CD4-positive, alpha-beta T cell treated with Interleukin-17A for 4 hours (primary cell): Measurements from ENCODE around the gene THBS4.
"Not testable (repeated sequence)": the region's sequence is repeated elsewhere in the genome, so short reads cannot be mapped to it uniquely, and the experiment has no call there.

ENCODE experiments used
- DNase-seq: peaks from one replicate; pipeline ENCODE4 v3.0.0-alpha.2; 2020; ENCODE audit warnings: mixed read lengths

Gene THBS4

GRCh38 chr5:80077051-80077714 is 42.0 kb downstream of the THBS4 start:
- DNase-seq: no peak

DNA sequence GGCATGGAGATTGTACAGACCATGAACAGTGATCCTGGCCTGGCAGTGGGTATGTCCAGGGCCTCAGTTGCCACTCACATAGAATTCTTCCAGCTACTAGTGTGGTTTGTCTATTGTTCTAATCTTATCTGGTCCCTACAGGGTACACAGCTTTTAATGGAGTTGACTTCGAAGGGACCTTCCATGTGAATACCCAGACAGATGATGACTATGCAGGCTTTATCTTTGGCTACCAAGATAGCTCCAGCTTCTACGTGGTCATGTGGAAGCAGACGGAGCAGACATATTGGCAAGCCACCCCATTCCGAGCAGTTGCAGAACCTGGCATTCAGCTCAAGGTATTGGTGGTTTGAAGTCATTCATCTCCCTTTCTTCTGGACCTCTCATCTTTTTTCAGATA is 43.8 kb downstream of the THBS4 start:
- no peak for DNase-seq

DNA sequence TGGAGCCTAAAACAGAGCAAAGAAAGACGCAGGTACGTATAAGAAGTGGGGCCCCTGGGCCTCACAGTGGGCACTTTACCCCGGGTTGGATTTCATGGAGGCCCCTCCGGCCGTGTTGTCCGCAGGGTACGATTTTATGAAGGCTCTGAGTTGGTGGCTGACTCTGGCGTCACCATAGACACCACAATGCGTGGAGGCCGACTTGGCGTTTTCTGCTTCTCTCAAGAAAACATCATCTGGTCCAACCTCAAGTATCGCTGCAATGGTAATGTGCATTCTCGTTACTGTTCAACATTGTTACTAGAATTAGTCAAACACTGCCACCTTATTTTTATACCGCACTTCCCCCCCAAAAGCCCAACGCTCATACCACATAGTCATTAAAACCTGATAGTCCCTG is 47.1 kb downstream of the THBS4 start:
- no peak for DNase-seq

DNA sequence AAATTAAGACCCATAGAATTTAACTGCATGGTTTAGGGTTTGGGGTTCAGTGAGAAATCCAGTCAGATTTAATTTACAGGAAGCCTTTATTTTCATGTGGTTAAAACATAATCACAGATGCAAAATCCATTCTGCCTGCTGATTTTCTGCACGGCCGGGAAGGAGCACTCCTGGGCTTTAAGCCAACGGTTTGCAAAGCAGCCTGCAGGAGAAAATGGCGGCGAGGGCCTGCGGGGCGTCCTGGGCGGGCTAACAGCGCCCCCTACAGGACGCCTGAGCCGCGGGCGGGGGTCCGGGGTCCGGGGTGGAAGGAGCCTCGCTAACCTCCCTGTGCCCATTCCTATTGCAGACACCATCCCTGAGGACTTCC is 47.6 kb downstream of the THBS4 start:
- DNase-seq: peak; percentile 69

DNA sequence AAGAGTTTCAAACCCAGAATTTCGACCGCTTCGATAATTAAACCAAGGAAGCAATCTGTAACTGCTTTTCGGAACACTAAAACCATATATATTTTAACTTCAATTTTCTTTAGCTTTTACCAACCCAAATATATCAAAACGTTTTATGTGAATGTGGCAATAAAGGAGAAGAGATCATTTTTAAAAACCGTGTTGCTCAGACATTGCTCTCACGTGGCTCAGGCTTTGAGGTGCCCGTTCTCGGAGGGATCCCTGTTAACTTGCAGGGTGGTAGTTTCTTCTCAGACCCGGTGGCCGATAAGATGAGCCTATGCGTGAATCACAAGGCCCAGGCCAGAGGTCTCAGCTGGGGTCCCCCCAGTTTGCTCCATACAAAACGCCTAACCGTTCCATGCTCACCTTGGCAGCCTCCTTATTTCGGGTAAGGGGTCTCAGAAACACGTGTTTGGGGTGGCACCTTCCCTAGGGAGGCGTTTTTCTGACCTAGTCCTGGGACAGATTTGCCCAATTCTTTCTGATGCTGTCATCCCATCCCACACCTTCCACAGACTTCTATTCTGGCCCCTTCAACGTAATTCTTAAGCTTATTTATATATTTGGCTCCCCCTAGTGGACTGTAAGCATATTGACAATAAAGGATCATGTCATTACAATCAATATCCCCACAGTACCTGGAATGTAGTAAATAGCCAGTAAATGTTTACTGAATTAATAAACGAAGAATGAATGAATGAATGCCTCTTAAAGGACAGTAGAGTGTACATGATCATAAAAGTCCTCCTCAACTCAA is 48.1 kb downstream of the THBS4 start:
- DNase-seq: peak; percentile 19

- no peak for DNase-seq
Observed at GRCh38 chr5:80090884-80091166, 55.7 kb downstream of the THBS4 start.

GRCh38 chr5:80091792-80092192 is 56.6 kb downstream of the THBS4 start:
- peak; percentile 37 for DNase-seq

- DNase-seq: peak; percentile 14
Observed at GRCh38 chr5:80092486-80093107, 57.4 kb downstream of the THBS4 start.

- DNase-seq: no peak
Observed at GRCh38 chr5:80093796-80094195, 58.6 kb downstream of the THBS4 start.

- DNase-seq: no peak
Observed at GRCh38 chr5:80094236-80094738, 59.1 kb downstream of the THBS4 start.

- peak; percentile 11 for DNase-seq
Observed at GRCh38 chr5:80097451-80097850, 62.3 kb downstream of the THBS4 start.

- no peak for DNase-seq
Observed at GRCh38 chr5:80101993-80102392, 66.8 kb downstream of the THBS4 start.

DNA sequence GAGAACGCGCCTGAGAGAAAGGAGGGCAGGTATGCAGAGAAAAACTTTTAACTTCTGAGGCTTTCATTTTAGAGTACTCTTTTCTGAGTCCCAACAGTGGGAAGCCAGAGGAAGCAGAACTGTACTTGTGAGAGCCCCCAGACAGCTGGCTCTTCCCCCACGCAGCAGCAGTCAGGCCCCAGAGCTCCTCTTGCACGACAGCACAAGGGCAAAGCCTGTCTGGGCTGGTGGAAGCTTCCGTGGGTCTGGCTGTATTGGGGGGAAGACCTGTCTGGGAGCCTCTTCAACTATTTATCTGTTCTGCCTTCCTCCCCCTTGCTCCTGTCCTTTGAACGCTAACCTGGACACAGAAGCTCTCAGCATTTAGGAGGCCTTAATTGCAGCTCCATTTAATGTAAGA is 68.2 kb downstream of the THBS4 start:
- DNase-seq: no peak

GRCh38 chr5:80105698-80106439 is 70.7 kb downstream of the THBS4 start:
- peak; percentile 43 for DNase-seq

DNA sequence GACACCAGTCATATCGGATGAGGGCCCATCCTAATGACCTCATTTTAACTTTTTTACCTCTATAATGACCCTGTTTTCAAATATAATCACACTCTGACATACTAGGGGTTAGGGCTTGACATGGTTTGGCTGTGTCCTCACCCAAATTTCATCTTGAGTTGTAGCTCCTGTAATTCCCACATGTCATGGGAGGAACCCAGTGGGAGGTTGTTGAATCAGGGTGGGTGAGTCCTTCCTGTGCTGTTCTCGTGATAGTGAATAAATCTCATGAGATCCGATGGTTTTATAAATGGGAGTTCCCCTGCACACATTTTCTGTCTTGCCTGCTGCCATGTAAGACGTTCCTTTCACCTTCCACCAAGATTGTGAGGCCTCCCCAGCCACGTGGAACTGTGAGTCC is 71.8 kb downstream of the THBS4 start:
- no peak for DNase-seq

DNA sequence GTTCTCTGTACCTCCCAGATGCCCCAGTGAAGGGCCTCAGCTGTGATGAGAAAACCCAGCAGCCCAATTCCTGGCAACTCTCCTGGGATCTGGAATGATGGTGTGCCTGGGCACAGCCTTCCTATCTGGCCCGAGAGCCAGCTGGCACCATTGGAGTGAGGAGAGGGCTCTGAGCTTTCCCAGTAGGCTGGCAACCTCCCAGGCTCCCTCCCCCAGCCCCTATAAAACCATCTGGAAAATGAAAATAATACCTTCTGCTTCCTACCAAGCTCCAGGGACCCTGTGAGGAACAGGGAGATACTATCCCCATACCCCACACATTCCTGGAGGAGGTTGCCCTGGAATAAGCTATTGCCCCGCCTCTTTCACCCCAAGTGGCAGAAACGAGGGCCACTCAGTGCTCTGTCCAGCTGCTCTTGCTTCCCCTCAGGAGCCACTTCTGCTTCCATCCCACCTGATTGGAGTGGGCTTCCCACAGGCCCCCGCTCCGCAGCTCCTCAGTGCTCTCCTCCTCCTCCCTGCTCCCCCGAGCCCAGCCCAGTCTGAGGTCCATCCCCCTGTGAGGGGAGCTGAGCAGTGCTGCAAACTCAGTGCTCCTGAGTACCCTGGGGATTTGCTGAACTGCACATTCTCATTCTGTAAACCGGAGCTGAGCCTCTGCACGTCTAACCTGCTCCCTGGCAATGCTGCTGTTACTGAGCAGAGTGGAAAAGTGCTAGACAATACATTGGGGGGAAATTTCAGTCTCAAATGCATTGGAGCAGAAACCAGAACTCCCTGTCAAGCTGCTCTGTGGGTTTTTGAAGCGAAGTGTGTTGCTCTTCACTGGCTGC is 74.7 kb downstream of the THBS4 start:
- no peak for DNase-seq

- DNase-seq: not testable (repeated sequence)
Observed at GRCh38 chr5:80111376-80111990, 76.3 kb downstream of the THBS4 start.

DNA sequence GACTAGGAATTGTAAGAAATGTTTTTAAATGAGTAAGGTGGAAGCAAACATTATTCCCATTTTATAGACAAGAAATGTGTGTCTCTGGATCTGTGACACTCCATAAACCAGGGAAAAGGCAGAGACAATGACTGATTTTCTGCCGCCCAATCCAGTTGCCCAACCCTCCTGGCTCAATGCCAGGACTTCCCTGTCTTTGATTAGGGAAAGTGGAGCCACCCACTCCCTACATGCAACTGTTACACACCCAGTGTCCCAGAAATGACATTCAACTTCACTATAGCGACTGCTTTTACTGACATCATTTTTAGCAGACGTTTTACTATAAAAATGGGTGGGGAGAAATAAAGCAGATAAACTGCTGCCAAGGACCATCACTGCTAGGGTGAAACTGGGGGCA is 79.7 kb downstream of the THBS4 start:
- no peak for DNase-seq

DNA sequence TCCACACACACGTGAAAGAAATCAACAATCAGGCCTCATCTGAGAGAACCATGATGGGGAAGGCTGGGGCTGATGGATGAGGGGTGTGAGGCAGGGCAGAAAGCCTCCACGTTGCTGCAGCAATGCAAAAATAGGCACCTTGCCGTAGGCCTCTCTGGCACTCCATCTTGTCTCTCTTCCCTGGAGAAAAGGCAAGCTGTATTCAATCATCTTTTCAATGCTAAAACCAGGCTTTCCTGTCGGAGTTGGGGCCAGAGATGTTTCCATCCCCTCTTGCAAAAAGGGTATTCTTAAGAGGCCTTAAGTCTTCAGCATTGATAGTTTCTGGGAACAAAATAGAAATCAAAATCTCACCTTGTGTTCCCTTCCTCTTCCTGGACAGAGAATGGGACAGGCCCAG is 80.9 kb downstream of the THBS4 start:
- no peak for DNase-seq

DNA sequence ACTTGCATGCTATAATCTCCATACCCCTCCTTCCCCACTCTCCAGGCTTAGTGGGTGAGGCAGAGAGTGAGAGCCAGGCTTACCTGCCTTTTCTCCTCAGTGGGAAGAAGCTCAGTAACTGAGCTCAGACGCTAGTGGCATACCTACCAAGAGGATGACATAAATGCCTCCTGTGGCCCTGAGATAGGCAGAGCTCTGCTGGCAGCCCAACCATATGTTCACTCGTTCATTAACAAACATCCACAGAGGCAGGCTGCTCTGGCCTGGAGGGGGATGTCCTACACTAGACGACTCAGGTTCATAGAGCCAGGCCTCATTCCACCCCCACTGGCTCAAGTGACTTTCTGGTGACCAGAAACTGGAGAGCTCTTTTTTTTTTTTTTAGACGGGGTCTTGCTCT is 81.3 kb downstream of the THBS4 start:
- DNase-seq: no peak

GRCh38 chr5:80117446-80117845 is 82.3 kb downstream of the THBS4 start:
- DNase-seq: no peak

DNA sequence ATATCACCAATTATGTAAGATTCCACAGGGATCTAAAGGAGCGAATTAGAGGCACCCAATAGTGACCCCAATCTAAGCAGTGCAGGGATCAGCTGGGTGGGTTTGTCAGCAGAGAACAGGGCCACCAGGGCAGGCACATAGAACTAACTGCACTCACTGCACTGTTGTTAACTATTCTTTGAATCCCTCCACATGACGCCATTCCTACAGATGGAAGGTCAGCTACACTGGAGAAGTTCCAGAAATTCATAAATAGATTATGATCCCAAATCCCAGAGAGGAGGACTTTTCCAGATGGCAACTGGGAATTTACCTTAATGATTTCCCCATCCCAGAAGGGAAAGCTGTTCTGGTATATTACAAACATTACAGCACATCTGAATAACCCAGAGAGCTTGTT is 84.2 kb downstream of the THBS4 start:
- DNase-seq: no peak
